H1 (cell line): Measurements from ENCODE around the gene CACNA1B. TPM values are rescaled to one million over a fixed set of nuclear protein-coding genes. Genes with fewer than 3 reads are reported as not detected.

Experiments
- CBX8 ChIP-seq: fragments of 300-800, 300-1000 bp; sonication (generic); IDR thresholded peaks from 2 replicates; pipeline ENCODE4 v1.7.1; 2016; ENCODE audit warnings: low read depth, low read length, borderline replicate concordance
- E2F6 ChIP-seq: IDR thresholded peaks from 2 replicates; pipeline ENCODE4 v1.6.1; 2012; ENCODE audit warnings: inconsistent platforms
- MAFK ChIP-seq: IDR thresholded peaks from 2 replicates; pipeline ENCODE4 v1.6.1; 2012; ENCODE audit warnings: low read depth, mild to moderate bottlenecking, improper control_type of control experiment, low read length
- SP2 ChIP-seq: IDR thresholded peaks from 2 replicates; pipeline ENCODE4 v1.6.1; 2012; ENCODE audit warnings: mild to moderate bottlenecking, low read length, inconsistent platforms
- USF2 ChIP-seq: IDR thresholded peaks from 2 replicates; pipeline ENCODE4 v1.6.1; 2011; ENCODE audit warnings: low read length, improper control_type of control experiment
- polyA plus RNA-seq, 7 experiments: library from polyadenylated mRNA; depleted of rRNA in 3 of 7; stranded (reverse) in 5 of 7; unstranded in 2 of 7; fragments of >200 nt in 5 of 7; fragments of 200-250 nt in 2 of 7; gene quantifications; 1 replicate in 5 of 7; 2 replicates in 1 of 7; 4 replicates in 1 of 7; pipeline versions ENCODE4 v1.2.1 to v1.2.3, GENCODE V29; 2011 to 2013; ENCODE audit warnings: missing spikeins in 2 of 7, mixed read lengths in 2 of 7
- total RNA-seq: library from RNA; stranded (reverse); fragmentation: NEBNext Ultra II Directional; extraction: Animal tissue kit (Norgen Biotek cat#: 25700); gene quantifications from 2 replicates; pipeline ENCODE4 v1.2.1, GENCODE V29; 2021

Gene CACNA1B
- total and polyA plus RNA-seq, 2 of the 8 experiments (the other 6 are each of a cell fraction or from before 2014, with no cell fraction given) = 1.5 to 5.7 TPM

DNA sequence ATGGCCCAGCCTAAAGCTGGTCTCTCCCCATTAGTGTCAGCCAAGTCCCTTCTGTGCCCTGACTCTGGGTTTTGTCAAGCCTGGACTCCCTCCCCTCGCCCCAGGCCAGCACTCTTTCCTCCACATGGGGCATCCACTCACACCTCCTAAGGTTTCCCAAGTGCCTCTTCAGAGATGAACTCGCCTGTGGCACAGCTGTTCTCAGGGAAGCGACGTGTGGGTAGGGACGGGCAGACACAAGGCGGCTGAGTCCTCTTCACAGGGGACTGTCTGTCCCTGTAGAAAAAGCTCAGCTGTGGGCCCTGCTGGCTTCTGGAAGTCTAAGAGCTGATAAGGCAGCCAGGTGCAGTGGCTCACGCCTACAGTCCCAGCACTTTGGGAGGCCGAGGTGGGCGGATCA lies 78.5 kb downstream of the CACNA1B start (continued):
- TF ChIP-seq E2F6 (no peak), MAFK (no peak), SP2 (no peak), USF2 (no peak), CBX8 (no peak)
- TF ChIP-seq, all 59 proteins: peak for 0
